WERI-Rb-1 (cell line): ENCODE measurements around the gene LRRC58.

Experiments used
- DNase-seq: peaks from one replicate; pipeline ENCODE4 v3.0.0-alpha.2; 2020
- H3K27ac ChIP-seq: fragments of 250-450 bp; sonication (Bioruptor Pico); 2 replicates; pipeline ENCODE4 v1.5.1; 2020; ENCODE audit warnings: mild to moderate bottlenecking, moderate library complexity
- H3K27me3 ChIP-seq: fragments of 250-450 bp; sonication (Bioruptor Pico); 2 replicates; pipeline ENCODE4 v1.5.1; 2021; ENCODE audit warnings: mild to moderate bottlenecking, low read depth, moderate library complexity; ENCODE audit not compliant: insufficient read depth, severe bottlenecking
- H3K36me3 ChIP-seq: fragments of 250-450 bp; sonication (Bioruptor Pico); 2 replicates; pipeline ENCODE4 v1.5.1; 2020; ENCODE audit warnings: mild to moderate bottlenecking, moderate library complexity
- H3K4me3 ChIP-seq: 2 replicates; pipeline ENCODE4 v1.5.1; 2011; ENCODE audit warnings: low read depth, mild to moderate bottlenecking, control low read depth, low read length
- H3K9me3 ChIP-seq: fragments of 250-450 bp; sonication (Bioruptor Pico); 2 replicates; pipeline ENCODE4 v1.5.1; 2021; ENCODE audit warnings: mild to moderate bottlenecking, moderate library complexity; ENCODE audit not compliant: severe bottlenecking
- CTCF ChIP-seq: IDR thresholded peaks from 2 replicates; pipeline ENCODE4 v1.5.1; 2011; ENCODE audit warnings: low read depth, mild to moderate bottlenecking, control low read depth, inconsistent platforms, low read length

Gene LRRC58

DNA sequence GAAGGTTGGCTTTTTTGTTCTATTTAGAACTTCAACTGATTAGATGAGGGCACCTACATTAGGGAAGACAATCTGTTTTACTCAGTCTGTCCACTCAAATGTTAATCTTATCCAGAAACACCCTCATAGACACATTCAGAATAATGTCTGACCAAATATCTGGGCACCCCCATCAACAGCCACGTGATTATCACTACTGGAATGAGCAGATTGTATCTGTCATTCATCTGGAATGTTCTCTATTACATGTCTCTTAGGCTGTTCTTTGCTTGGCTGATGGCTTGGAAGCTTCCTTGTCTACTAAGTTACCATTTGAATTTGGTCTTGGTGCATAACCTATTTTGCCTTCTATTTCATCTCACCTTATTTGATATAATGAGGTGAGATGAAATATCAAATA lies 15.7 kb upstream of the LRRC58 start:
- no peak for DNase-seq
- no peak overlapping the region for H3K4me3 ChIP-seq
- no peak overlapping the region for H3K27ac ChIP-seq
- H3K36me3 ChIP-seq: no peaks in the 10 kb centered on the region
- no peaks in the 10 kb centered on the region for H3K27me3 ChIP-seq
- no peak for TF ChIP-seq CTCF
- no peaks in the 10 kb centered on the region for H3K9me3 ChIP-seq

DNA sequence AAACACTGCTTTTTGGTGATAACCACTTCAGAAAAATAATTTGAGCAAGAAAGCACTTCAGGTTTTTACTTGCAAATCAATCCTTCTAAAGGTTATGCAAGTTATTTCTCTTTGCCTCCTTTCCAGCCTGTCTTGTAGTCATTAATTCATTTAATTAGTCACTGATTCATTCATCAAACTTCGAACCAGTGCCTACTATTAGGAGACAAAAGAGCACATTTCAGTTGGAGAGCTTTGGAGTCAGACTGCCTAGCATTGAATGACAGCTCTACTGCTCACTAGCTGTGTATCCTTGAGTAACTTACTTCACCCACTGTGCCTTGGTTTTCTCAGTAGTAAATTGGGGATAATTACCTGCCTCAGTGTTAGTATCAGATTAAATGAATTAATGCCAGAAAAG lies 14.9 kb upstream of the LRRC58 start:
- no peak for TF ChIP-seq CTCF
- no peaks in the 10 kb centered on the region for H3K36me3 ChIP-seq
- no peaks in the 10 kb centered on the region for H3K9me3 ChIP-seq
- no peaks in the 10 kb centered on the region for H3K27me3 ChIP-seq
- H3K27ac ChIP-seq: no peak overlapping the region
- no peak overlapping the region for H3K4me3 ChIP-seq
- no peak for DNase-seq

DNA sequence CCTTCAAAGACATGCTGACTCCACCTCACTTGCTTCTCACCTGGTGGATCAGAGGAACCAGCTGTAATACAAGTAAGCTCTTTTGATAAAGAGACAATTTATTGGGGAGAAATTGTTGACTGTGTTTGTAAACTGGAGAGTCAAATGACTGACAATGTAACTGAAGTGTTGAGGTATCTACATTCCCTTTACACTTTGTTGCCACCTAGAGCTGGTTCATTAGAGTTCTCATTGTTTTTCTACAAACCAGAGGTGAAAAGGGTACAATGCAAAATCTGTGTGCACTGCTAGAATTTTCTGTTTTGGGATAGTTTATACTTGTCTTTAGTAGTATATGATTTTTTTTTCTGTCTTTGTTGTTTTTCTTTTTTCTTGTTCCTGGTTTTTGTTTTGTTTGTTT lies 8.7 kb upstream of the LRRC58 start:
- no peak for DNase-seq
- Histone ChIP-seq H3K9me3 (no peaks in the 10 kb centered on the region), H3K4me3 (no peak overlapping the region), H3K27ac (no peak overlapping the region), H3K27me3 (no peaks in the 10 kb centered on the region), H3K36me3 (no peaks in the 10 kb centered on the region)
- no peak for TF ChIP-seq CTCF

GRCh38 chr3:120355486-120355885 lies 6.3 kb upstream of the LRRC58 start:
- no peak for TF ChIP-seq CTCF
- Histone ChIP-seq H3K27ac (no peak overlapping the region), H3K4me3 (no peak overlapping the region), H3K9me3 (no peaks in the 10 kb centered on the region), H3K27me3 (no peaks in the 10 kb centered on the region), H3K36me3 (no peaks in the 10 kb centered on the region)
- no peak for DNase-seq

GRCh38 chr3:120353463-120353862 lies 4.3 kb upstream of the LRRC58 start:
- Histone ChIP-seq H3K27ac (no peak overlapping the region), H3K4me3 (no peak overlapping the region), H3K9me3 (no peaks in the 10 kb centered on the region), H3K36me3 (peaks cover 3% of the 10 kb centered on the region; the same call in 1 of the 2 replicates), H3K27me3 (no peaks in the 10 kb centered on the region)
- no peak for DNase-seq
- TF ChIP-seq CTCF: no peak

DNA sequence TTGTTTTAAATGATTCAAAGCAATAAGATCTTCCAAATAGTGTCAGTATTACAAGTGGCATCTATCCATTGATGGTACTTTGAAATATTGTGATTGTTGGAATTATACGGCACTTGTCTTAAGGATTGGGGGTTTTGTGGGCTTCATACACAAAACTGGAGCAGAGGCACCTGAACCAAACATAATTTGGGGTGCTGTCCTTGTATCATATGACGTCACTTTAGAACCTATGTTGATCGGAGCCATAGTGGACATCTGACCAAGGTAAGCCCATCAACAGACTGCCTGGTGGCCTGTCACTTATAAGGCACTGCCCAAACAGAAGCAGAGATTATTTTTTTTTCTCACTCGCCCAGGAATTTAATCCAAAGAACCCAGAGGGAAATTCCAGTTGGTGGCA lies 2.9 kb upstream of the LRRC58 start:
- no peak overlapping the region for H3K4me3 ChIP-seq
- no peaks in the 10 kb centered on the region for H3K9me3 ChIP-seq
- TF ChIP-seq CTCF: no peak
- DNase-seq: no peak
- peaks cover 10% of the 10 kb centered on the region for H3K36me3 ChIP-seq
- H3K27ac ChIP-seq: no peak overlapping the region
- no peaks in the 10 kb centered on the region for H3K27me3 ChIP-seq
